Spleen (tissue), 7 donors: ENCODE measurements around the gene ARL4A.

ENCODE experiments used
- CTCF ChIP-seq, 11 experiments: fragments of 200-600 bp in 7 of 11; fragments of 450-650 bp in 4 of 11; sonication (generic) in 4 of 11; IDR thresholded peaks in 8 of 11; conservative IDR thresholded peaks in 3 of 11; 1 replicate in 7 of 11; 2 replicates in 4 of 11; pipeline versions ENCODE4 v1.4.0 to v1.8.0; 2016 to 2021; ENCODE audit warnings: antibody characterized with exemption in 11 of 11, inconsistent platforms in 4 of 11, mild to moderate bottlenecking in 1 of 11
- POLR2AphosphoS5 ChIP-seq, 3 donors: sonication (generic); formaldehyde crosslinking; IDR thresholded peaks; one replicate each; pipeline ENCODE4 v1.5.1; 2017; ENCODE audit warnings: antibody characterized with exemption in 3 of 3
- donor health status: DM: no; HTN: no; CAD: no; lungs with moderate emphysema.
- donor health status: DM: no; HTN: no; CAD: no.
- donor health status: DM: no; HTN: no; CAD: no.

- TF ChIP-seq CTCF (IDR thresholded peaks at IDR 0.05 in 8 of 11, conservative IDR thresholded peaks at IDR 0.05 in 3 of 11) = no peak
- no peak for TF ChIP-seq POLR2AphosphoS5 (IDR thresholded peaks at IDR 0.05)
Observed at GRCh38 chr7:12653110-12653509, 34.3 kb upstream of the ARL4A start.
